Progenitor cell of endocrine pancreas (in vitro differentiated cells): ENCODE data around the gene HAX1. TPM values are rescaled to one million over a fixed set of nuclear protein-coding genes. Genes with fewer than 3 reads are reported as not detected.
"Not testable (repeated sequence)": the region's sequence is repeated elsewhere in the genome, so short reads cannot be mapped to it uniquely, and the experiment has no call there.

Experiments used
- DNase-seq: peaks from one replicate; pipeline ENCODE4 v3.0.0; 2021; ENCODE audit warnings: low spot score; ENCODE audit not compliant: unreplicated experiment
- H3K27ac Mint-ChIP-seq: 2 replicates; pipeline ENCODE4 v1.8.0; 2021; ENCODE audit warnings: mild to moderate bottlenecking, moderate library complexity, mixed read lengths
- H3K27me3 Mint-ChIP-seq: 2 replicates; pipeline ENCODE4 v1.8.0; 2021; ENCODE audit warnings: mixed read lengths
- H3K36me3 Mint-ChIP-seq: 2 replicates; pipeline ENCODE4 v1.8.0; 2022; ENCODE audit warnings: mixed read lengths; ENCODE audit not compliant: insufficient read depth
- H3K4me1 Mint-ChIP-seq: 2 replicates; pipeline ENCODE4 v1.8.0; 2021; ENCODE audit warnings: low read depth, mixed read lengths
- H3K4me3 Mint-ChIP-seq: 2 replicates; pipeline ENCODE4 v1.8.0; 2021; ENCODE audit warnings: low read depth, mild to moderate bottlenecking, moderate library complexity, mixed read lengths
- H3K9me3 Mint-ChIP-seq: 2 replicates; pipeline ENCODE4 v1.8.0; 2021; ENCODE audit warnings: low read depth, mixed read lengths
- CTCF ChIP-seq: fragments of 200-600 bp; sonication (generic); IDR thresholded peaks from one replicate; pipeline ENCODE4 v1.5.0; 2021; ENCODE audit warnings: antibody characterized with exemption, mild to moderate bottlenecking; ENCODE audit not compliant: unreplicated experiment
- total RNA-seq: library from RNA; stranded (reverse); gene quantifications from 2 replicates; pipeline ENCODE4 v1.2.1, GENCODE V29; 2021

Gene HAX1
- total RNA-seq, 1 donor from 2014 or later = 52.3 TPM

DNA sequence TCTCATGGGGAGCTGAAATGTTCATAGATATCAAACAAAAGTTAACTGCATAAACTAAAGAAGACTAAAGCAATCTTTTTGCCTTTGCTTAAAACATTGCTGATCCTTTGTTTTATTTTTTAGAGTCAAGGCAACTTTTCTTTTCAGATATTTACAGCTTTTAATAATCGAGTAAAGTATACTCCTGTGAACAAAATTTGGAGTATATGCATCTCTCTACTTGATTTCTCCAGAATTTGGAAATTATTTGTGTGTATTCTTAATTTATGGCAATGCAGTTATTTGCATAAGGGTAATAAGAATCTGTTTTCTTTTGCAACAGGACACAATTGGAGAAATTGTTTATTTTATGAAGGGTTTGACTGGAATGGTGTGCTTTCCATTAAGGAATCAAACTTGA is 44.3 kb downstream of the HAX1 start:
- DNase-seq = no peak
- H3K36me3 Mint-ChIP-seq = no peaks in the 10 kb centered on the region
- H3K4me1 Mint-ChIP-seq = peaks cover 9% of the 10 kb centered on the region
- no peaks in the 10 kb centered on the region for H3K27me3 Mint-ChIP-seq
- no peak overlapping the region for H3K4me3 Mint-ChIP-seq
- no peak overlapping the region for H3K27ac Mint-ChIP-seq
- H3K9me3 Mint-ChIP-seq = peaks cover 4% of the 10 kb centered on the region
- TF ChIP-seq CTCF = no peak

DNA sequence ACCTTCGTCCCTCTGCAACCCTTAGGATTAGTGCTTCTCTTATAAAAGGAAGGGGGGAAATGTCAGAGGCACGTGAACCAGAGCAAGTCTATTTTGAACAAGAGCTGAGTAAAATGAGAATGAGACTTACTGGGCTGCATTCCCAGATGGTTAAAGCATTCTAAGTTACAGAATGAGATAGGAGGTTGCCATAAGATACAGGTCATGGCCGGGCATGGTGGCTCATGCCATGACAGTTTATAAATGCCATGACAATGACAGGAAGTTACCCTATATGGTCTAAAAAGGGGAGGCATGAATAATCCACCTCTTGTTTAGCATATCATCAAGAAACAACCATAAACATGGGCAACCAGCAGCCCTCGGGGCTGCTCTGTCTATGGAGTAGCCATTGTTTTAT is 46.0 kb downstream of the HAX1 start:
- Mint-ChIP-seq H3K27ac (no peak overlapping the region), H3K36me3 (no peaks in the 10 kb centered on the region), H3K4me1 (peaks cover 9% of the 10 kb centered on the region), H3K4me3 (no peak overlapping the region), H3K9me3 (peaks cover 4% of the 10 kb centered on the region), H3K27me3 (peaks cover 3% of the 10 kb centered on the region)
- no peak for TF ChIP-seq CTCF
- no peak for DNase-seq

DNA sequence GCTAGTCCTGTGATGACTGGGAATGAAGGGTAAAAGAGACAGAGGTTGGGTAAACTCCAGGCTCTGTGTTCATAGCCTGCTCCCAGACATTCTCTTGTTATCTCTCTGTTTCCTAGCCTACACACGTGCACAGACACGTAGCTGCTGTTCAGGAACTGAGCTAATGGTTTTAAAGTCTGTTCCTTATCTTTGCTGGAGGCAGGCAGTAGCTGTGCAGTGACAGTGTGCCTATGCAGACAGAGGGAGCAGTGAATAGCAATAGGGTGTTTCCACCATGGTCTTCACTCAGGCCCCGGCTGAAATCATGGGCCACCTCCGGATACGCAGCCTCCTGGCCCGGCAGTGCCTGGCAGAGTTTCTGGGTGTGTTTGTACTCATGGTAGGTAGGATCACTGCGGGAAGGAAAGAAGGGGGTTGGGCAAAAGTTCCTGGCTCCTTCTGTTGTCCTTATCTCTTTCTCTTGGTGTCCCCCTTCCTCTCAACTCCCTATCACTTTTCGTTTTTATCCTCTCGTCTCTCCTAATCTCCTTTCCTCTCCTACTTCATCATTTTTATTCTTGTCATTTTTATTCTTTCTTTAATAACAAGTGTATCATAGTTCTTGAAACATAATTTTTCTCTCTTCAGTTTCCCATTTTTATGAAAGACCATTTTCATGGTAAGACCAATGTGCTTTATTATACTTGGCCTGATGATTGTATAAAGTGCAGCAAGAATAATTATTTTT is 48.6 kb downstream of the HAX1 start, which contains the start of gene AQP10:
TSS of gene AQP10 (plus strand) at position 212 of the 727 bp plus-strand sequence. CDS start at position 275, 63 bp downstream.
- H3K27ac Mint-ChIP-seq = peak within 1 kb of the TSS; percentile 72
- H3K27me3 Mint-ChIP-seq = peaks cover 7% of the 10 kb centered on the region
- H3K4me3 Mint-ChIP-seq = no peak within 1 kb of the TSS
- H3K4me1 Mint-ChIP-seq = peaks cover 11% of the 10 kb centered on the region
- peaks cover 4% of the 10 kb centered on the region for H3K9me3 Mint-ChIP-seq
- no peaks in the 10 kb centered on the region for H3K36me3 Mint-ChIP-seq
- DNase-seq = no peak
- no peak for TF ChIP-seq CTCF

DNA sequence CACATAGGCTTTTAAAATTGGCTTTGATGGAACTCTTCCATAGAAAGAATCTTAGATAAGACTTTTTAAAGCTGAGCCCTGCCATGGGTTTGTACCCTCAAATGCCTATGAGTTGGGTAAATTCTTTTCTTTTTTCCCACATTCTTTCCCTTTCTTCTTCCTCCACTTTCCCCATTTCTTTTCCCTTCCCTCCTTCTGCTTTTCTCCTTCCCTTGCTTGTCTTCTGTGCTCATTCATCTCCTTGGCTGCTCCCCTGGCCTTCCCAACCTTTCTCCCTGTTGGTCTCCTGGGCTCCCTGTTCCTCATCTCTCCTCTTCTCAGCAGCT is 49.1 kb downstream of the HAX1 start:
- not testable (repeated sequence) for DNase-seq, H3K36me3 Mint-ChIP-seq, H3K9me3 Mint-ChIP-seq, H3K4me3 Mint-ChIP-seq, H3K27me3 Mint-ChIP-seq
- H3K27ac Mint-ChIP-seq = peak overlapping the region; percentile 72
- H3K4me1 Mint-ChIP-seq = peaks cover 16% of the 10 kb centered on the region

- peaks cover 32% of the 10 kb centered on the region for H3K4me1 Mint-ChIP-seq
- peaks cover 7% of the 10 kb centered on the region for H3K27me3 Mint-ChIP-seq
- no peak overlapping the region for H3K4me3 Mint-ChIP-seq
- DNase-seq = no peak
- H3K36me3 Mint-ChIP-seq = no peaks in the 10 kb centered on the region
- no peak overlapping the region for H3K27ac Mint-ChIP-seq
- no peak for TF ChIP-seq CTCF
- H3K9me3 Mint-ChIP-seq = no peaks in the 10 kb centered on the region
Observed at GRCh38 chr1:154323493-154323892, 51.1 kb downstream of the HAX1 start.

DNA sequence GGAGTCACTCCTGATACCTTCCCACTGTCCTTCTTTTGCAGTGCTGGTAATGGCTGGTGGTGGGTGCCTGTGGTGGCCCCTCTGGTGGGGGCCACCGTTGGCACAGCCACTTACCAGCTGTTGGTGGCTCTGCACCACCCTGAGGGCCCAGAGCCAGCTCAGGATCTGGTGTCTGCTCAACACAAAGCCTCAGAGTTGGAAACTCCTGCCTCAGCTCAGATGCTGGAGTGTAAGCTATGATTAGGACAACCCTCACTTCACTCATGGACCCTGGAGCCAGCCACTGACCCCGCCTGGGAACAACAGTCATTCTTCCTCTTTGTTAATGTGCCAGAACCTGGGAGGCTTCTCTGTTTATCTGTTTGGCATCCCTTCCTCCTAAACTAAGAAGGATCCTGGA is 51.8 kb downstream of the HAX1 start:
- Mint-ChIP-seq H3K36me3 (no peaks in the 10 kb centered on the region), H3K27ac (no peak overlapping the region), H3K27me3 (peaks cover 7% of the 10 kb centered on the region), H3K4me1 (peaks cover 34% of the 10 kb centered on the region), H3K9me3 (no peaks in the 10 kb centered on the region), H3K4me3 (peak overlapping the region; percentile 93)
- DNase-seq = no peak
- TF ChIP-seq CTCF = no peak
